Upper lobe of left lung (tissue), 6 donors: ENCODE results near the gene RER1. TPM values are rescaled to one million over a fixed set of nuclear protein-coding genes. Genes with fewer than 3 reads are reported as not detected.
A peak's percentile ranks its signal among the peaks of the same experiment; 100 is the strongest.

Experiments
- ATAC-seq, 2 donors: fragments of 200-7000 bp; cut with Tn5 transposase; one replicate each; pipeline ENCODE4 v1.9.1; 2022; ENCODE audit warnings: mild to moderate bottlenecking in 2 of 2, moderate library complexity in 2 of 2; ENCODE audit not compliant: low FRiP score in 2 of 2
- DNase-seq, 2 donors: peaks; one replicate each; pipeline ENCODE4 v3.0.0-alpha.2; 2019 to 2020
- H3K27ac ChIP-seq, 4 donors: fragments of 200-600 bp; sonication (generic); one replicate each; pipeline ENCODE4 v1.5.1; 2016 to 2019
- H3K27me3 ChIP-seq, 4 donors: fragments of 200-600 bp; sonication (generic); one replicate each; pipeline ENCODE4 v1.5.1; 2017 to 2019
- H3K36me3 ChIP-seq, 4 donors: fragments of 200-600 bp; sonication (generic); one replicate each; pipeline ENCODE4 v1.5.1; 2016 to 2019
- H3K4me1 ChIP-seq, 4 donors: fragments of 200-600 bp; sonication (generic); one replicate each; pipeline ENCODE4 v1.5.1; 2018 to 2019
- H3K4me3 ChIP-seq, 4 donors: fragments of 200-600 bp; sonication (generic); one replicate each; pipeline ENCODE4 v1.5.1; 2017 to 2019; ENCODE audit warnings: mild to moderate bottlenecking in 2 of 4, moderate library complexity in 1 of 4
- H3K9me3 ChIP-seq, 4 donors: fragments of 200-600 bp; sonication (generic); one replicate each; pipeline ENCODE4 v1.5.1; 2018 to 2019
- CTCF ChIP-seq, 6 experiments: fragments of 450-650 bp in 4 of 6; fragments of 200-600 bp in 2 of 6; sonication (generic) in 2 of 6; IDR thresholded peaks; one replicate each; pipeline ENCODE4 v1.5.1; 2016 to 2019; ENCODE audit warnings: antibody characterized with exemption in 6 of 6
- EP300 ChIP-seq, 4 donors: sonication (generic); formaldehyde crosslinking; IDR thresholded peaks; one replicate each; pipeline ENCODE4 v1.5.1; 2017; ENCODE audit warnings: antibody characterized with exemption in 4 of 4, control low read depth in 2 of 4
- POLR2A ChIP-seq, 4 donors: fragments of 450-650 bp; IDR thresholded peaks; one replicate each; pipeline ENCODE4 v1.5.1; 2016 to 2017; ENCODE audit warnings: antibody characterized with exemption in 4 of 4, mild to moderate bottlenecking in 2 of 4
- POLR2AphosphoS5 ChIP-seq, 2 donors: sonication (generic); formaldehyde crosslinking; IDR thresholded peaks; one replicate each; pipeline ENCODE4 v1.5.1; 2017; ENCODE audit warnings: antibody characterized with exemption in 2 of 2
- WGBS, 2 donors: methylation state at CpG; one replicate each; pipeline ENCODE4 v1.1.5; 2017 to 2018; 5-methylcytosine and 5-hydroxymethylcytosine counted together
- total RNA-seq, 6 donors: library from RNA; depleted of rRNA in 4 of 6; stranded (reverse); fragments of >200 nt in 4 of 6; gene quantifications; one replicate each; pipeline versions ENCODE4 v1.1.0 to v1.2.1, GENCODE V29; 2016 to 2021
- donor health status: DM: no; HTN: no; CAD: no; lungs with moderate emphysema.
- donor health status: DM: no; HTN: yes; CAD: no; lungs with severe emphysema.

RER1 gene
- total RNA-seq, 6 donors from 2014 or later: 48.2 to 133 (median 61.1) TPM

- H3K36me3 ChIP-seq: no peaks in the 10 kb centered on the region
- no peaks in the 10 kb centered on the region for H3K27me3 ChIP-seq
- no peaks in the 10 kb centered on the region for H3K4me1 ChIP-seq
- no peak for ATAC-seq
- DNase-seq: peak in 1 of 2 donors; percentile 72
- TF ChIP-seq EP300 (IDR thresholded peaks at IDR 0.05): no peak
- TF ChIP-seq POLR2AphosphoS5 (IDR thresholded peaks at IDR 0.05): no peak
- no peak for TF ChIP-seq POLR2A (IDR thresholded peaks at IDR 0.05)
- TF ChIP-seq CTCF (IDR thresholded peaks at IDR 0.05): no peak
- no peaks in the 10 kb centered on the region for H3K9me3 ChIP-seq
- WGBS, 2 donors: 84% methylated on average over 11 to 30 of the region's 31 CpGs
- H3K27ac ChIP-seq: no peak overlapping the region
- no peak overlapping the region for H3K4me3 ChIP-seq
Observed at GRCh38 chr1:2350911-2351655, 40.6 kb upstream of the RER1 start.

GRCh38 chr1:2351723-2352122, 39.9 kb upstream of the RER1 start:
- no peak for TF ChIP-seq POLR2A (IDR thresholded peaks at IDR 0.05)
- no peak for TF ChIP-seq EP300 (IDR thresholded peaks at IDR 0.05)
- TF ChIP-seq POLR2AphosphoS5 (IDR thresholded peaks at IDR 0.05): no peak
- TF ChIP-seq CTCF (IDR thresholded peaks at IDR 0.05): no peak
- no peaks in the 10 kb centered on the region for H3K4me1 ChIP-seq
- no peak for DNase-seq
- no peak overlapping the region for H3K4me3 ChIP-seq
- H3K36me3 ChIP-seq: no peaks in the 10 kb centered on the region
- no peaks in the 10 kb centered on the region for H3K27me3 ChIP-seq
- no peak for ATAC-seq
- H3K9me3 ChIP-seq: no peaks in the 10 kb centered on the region
- H3K27ac ChIP-seq: no peak overlapping the region
- 91 to 92% methylated on average over 8 of the region's 8 CpGs for WGBS, 2 donors

- Histone ChIP-seq H3K27ac (no peak overlapping the region), H3K36me3 (no peaks in the 10 kb centered on the region), H3K4me3 (no peak overlapping the region), H3K9me3 (no peaks in the 10 kb centered on the region), H3K27me3 (no peaks in the 10 kb centered on the region), H3K4me1 (no peaks in the 10 kb centered on the region)
- WGBS, 2 donors: 79 to 80% methylated on average over 5 to 8 of the region's 11 CpGs
- no peak for TF ChIP-seq POLR2AphosphoS5 (IDR thresholded peaks at IDR 0.05)
- TF ChIP-seq EP300 (IDR thresholded peaks at IDR 0.05): no peak
- DNase-seq: no peak
- ATAC-seq: no peak
Observed at GRCh38 chr1:2352341-2352896, 39.2 kb upstream of the RER1 start.

- Histone ChIP-seq H3K27me3 (no peaks in the 10 kb centered on the region), H3K27ac (no peak overlapping the region), H3K9me3 (no peaks in the 10 kb centered on the region), H3K36me3 (no peaks in the 10 kb centered on the region), H3K4me3 (no peak overlapping the region), H3K4me1 (no peaks in the 10 kb centered on the region)
- 85 to 88% methylated on average over 8 to 21 of the region's 21 CpGs for WGBS, 2 donors
- ATAC-seq (no peak), DNase-seq (peak in 1 of 2 donors; percentile 68)
- no peak for TF ChIP-seq POLR2AphosphoS5 (IDR thresholded peaks at IDR 0.05)
- TF ChIP-seq POLR2A (IDR thresholded peaks at IDR 0.05): no peak
- no peak for TF ChIP-seq EP300 (IDR thresholded peaks at IDR 0.05)
- TF ChIP-seq CTCF (IDR thresholded peaks at IDR 0.05): no peak
Observed at GRCh38 chr1:2352897-2353550, 38.6 kb upstream of the RER1 start.

GRCh38 chr1:2353551-2354438, 37.8 kb upstream of the RER1 start:
- no peaks in the 10 kb centered on the region for H3K4me1 ChIP-seq
- DNase-seq: no peak
- no peak overlapping the region for H3K4me3 ChIP-seq
- no peaks in the 10 kb centered on the region for H3K9me3 ChIP-seq
- ATAC-seq: no peak
- no peak for TF ChIP-seq POLR2AphosphoS5 (IDR thresholded peaks at IDR 0.05)
- TF ChIP-seq CTCF (IDR thresholded peaks at IDR 0.05): no peak
- no peak for TF ChIP-seq EP300 (IDR thresholded peaks at IDR 0.05)
- TF ChIP-seq POLR2A (IDR thresholded peaks at IDR 0.05): no peak
- H3K36me3 ChIP-seq: no peaks in the 10 kb centered on the region
- WGBS, 2 donors: 79 to 82% methylated on average over 23 to 27 of the region's 28 CpGs
- H3K27ac ChIP-seq: no peak overlapping the region
- H3K27me3 ChIP-seq: no peaks in the 10 kb centered on the region
